Smooth muscle cell of the brain vasculature (primary cell): ENCODE measurements around the gene CDC42EP2.
A peak's percentile ranks its signal among the peaks of the same experiment; 100 is the strongest.

Experiments used
- DNase-seq: peaks from one replicate; pipeline ENCODE4 v3.0.0-alpha.2; 2012; ENCODE audit warnings: low read depth, low spot score

Gene CDC42EP2

DNA sequence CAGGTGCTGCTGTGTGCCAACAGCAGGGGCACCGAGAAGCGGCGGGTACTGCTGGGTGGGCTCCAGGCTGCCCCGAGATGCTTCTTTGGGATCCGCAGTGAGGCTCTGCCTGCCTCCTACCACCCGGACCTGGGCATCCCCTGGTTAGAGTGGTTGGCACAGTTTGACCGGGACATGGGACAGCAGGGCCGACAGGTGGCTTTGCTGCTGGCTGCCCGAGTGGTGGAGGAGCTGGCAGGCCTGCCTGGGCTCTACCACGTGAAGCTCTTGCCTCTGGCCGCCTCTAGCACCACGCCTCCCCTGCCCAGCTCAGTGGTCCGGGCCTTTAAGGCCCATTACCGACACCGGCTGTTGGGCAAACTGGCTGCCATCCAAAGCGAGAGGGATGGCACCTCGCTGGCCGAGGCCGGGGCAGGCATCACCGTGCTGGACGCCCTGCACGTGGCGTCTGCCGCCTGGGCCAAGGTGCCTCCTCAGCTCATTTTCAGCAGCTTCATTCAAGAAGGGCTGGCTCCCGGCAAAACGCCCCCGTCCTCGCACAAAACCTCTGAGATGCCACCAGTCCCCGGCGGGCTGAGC lies 41.8 kb downstream of the CDC42EP2 start:
- no peak for DNase-seq

DNA sequence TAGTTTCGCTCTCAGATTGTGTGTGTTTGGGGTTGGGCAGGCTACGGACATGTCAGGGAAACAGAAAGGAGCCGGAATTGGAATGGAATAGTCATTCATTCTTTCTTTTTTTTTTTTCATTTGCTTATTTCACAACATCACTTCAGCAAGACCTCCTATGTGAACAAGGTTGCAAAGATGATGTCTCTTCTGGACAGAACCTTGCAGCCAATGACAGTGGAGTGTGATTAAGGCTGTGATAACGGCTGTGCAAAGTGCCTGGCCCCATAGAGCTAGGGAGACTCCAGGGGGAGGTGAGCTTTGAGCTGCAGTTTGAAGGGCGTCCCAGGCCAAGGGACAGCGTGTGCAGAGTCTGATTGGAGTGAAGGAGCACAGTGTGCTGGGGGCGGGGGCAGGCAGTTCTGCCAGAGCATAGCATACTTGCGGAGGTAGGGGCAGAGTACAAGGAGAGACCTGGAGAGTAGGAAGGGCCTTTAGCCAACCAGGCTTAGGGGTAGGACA lies 43.2 kb downstream of the CDC42EP2 start:
- DNase-seq, result no peak

DNA sequence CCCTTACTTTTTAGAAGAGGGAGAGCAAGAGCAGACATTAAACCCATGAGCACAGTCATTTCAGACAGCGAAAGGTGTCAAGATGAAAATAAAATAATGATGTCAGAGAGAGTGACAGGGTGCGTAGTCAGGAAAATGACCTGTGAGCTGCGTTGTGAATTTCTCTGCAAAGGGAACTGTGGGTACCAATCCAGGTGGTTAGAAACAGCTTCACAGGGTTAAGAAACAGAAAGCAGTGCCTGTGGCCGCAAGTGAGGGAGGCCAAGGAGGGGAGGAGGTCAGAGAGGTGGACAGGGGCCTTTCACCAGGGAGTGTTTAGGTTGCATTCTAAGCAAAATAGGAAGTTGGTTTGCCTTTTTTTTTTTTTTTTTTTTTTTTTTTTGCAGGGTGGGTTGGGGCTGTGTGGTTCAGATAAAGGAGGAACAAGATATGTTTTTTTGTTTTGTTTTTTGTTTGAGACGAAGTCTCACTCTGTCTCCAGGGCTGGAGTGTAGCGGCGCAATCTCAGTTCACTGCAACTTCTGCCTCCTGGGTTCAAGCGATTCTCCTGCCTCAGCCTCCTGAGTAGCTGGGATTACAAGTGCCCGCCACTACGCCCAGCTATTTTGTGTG lies 47.8 kb downstream of the CDC42EP2 start:
- DNase-seq, result no peak

DNA sequence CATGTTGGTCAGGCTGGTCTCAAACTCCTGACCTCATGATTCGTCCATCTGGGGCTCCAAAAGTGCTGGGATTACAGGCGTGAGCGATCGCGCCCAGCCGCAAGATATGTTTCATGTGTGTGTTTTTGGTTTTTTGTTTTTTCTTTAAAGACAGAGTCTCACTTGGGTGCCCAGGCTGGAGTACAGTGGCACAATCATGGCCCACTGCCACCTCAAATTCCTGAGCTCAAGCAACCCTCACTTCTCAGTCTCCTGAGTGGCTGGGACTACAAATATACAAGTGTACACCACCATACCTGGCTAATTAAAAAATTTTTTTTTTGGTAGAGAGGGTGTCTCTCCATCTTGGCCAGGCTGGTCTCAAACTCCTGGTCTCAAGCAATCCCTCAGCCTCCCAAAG lies 48.3 kb downstream of the CDC42EP2 start:
- no peak for DNase-seq

DNA sequence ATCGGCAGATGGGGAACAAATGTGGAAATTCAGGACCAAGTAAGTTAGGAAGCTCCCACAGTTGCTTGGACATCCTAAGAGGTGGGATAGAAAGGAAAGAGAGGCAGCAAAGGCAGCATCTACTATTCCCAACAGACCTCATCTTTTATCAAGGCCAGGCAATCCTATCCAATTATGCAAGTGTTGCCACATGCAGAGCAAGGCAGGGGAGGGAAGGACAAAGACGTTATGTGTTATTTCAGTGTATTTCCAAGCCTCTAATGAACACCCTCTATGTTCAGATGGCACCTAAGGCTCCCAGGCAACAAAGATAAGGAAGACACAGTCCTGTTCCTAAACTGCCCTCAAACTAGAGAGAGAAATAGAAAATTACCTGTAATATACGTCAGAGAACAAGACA lies 49.1 kb downstream of the CDC42EP2 start:
- no peak for DNase-seq

DNA sequence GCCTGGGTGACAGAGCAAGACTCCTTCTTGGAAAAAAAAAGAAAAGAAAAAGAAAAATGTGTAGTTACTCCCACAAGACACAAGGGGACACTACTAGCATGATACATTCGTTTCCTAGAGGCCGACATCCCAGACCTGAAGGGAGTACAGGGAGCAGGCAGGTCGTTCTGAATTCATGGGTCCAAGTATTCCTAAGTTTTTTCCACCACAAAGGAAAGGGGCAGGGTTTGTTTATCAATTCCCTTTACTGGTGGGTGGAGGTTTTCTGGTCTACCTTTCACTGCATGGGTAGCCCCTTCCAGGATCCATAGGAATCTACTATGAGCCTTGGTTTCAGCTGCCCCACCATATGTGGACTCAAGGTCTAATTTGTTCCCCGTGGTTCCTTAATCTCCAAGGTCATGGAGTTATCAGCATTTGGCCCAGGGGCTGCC lies 51.7 kb downstream of the CDC42EP2 start:
- peak; percentile 62 for DNase-seq

DNA sequence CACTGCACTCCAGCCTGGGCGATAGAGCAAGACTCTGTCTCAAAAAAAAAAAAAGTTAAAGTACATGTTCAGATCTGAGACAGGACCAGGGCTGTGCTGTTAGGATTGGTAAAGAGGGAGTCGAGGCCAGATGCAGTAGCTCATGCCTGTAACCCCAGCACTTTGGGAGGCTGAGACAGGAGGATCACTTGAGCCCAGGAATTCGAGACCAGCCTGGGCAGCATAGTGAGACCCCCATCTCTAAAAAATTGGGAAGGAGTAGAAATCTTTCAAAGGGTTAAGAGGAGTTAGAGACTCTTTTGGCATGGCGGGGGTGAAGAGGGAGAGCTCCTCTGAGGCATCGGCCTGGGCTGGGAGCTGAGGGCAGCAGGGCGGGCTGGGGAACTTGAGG lies 56.0 kb downstream of the CDC42EP2 start:
- DNase-seq, result no peak
